Keratinocyte (primary cell): ENCODE measurements around the gene RTL1.

Source experiments
- EZH2 ChIP-seq: IDR thresholded peaks from one replicate; pipeline ENCODE4 v1.6.1; 2012; ENCODE audit warnings: inconsistent platforms, mild to moderate bottlenecking, low read length, moderate library complexity
- TF ChIP-seq, protein P1 (sequence below), 3 experiments: IDR thresholded peaks in 1 of 3; conservative IDR thresholded peaks in 1 of 3; optimal IDR thresholded peaks in 1 of 3; 2 replicates in 2 of 3; 3 replicates in 1 of 3; pipeline versions ENCODE3 to v1.5.1; 2011; ENCODE audit warnings: low read length in 3 of 3, mild to moderate bottlenecking in 3 of 3, moderate library complexity in 2 of 3, control low read depth in 1 of 3, inconsistent platforms in 1 of 3; ENCODE audit not compliant: insufficient read depth in 2 of 3; ENCODE audit errors: extremely low read depth in 1 of 3

DNA sequence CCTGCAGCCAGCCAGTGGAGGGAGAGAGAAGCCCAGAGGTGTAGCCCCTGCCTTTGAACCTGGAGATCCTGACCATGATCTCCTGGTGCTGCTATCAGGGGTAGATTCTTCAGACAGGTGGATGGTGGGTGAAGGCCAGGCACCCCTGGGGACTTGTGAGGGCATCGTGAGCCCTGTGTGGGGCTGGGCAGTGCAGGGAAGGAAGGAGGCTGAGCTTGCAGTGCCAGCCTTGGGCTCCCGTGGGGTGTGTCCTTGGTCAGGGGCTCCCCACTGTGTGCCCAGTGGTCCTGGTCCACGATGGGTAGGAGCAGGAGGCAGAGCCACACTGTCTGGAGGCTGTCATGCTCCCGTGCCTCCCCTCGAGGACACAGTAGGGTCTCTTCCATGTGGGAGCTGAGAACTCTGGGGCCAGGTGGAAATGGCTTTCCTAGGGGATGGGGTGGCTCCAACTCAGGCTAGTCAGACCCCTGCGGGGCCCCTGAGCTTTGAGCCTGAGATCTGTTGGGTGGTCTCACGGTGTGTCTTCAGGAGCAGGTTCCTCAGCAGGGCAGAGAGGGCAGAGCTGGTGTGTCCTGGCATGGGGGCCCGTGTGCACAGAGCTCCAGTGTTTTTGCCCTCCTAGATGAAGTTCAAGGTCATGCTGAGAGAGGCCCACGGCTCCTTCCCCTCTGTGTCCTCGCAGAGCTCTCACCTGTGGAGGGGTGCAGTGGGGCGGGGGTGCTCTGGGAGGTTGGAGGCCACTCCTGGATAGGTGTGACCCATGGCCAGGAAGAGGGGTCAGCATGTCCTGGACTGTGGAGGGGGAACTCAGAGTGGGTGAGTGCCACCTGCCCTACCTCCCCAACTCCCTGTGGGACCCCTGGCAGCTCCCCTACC is 25.0 kb downstream of the RTL1 start:
- TF ChIP-seq, protein P1, sequence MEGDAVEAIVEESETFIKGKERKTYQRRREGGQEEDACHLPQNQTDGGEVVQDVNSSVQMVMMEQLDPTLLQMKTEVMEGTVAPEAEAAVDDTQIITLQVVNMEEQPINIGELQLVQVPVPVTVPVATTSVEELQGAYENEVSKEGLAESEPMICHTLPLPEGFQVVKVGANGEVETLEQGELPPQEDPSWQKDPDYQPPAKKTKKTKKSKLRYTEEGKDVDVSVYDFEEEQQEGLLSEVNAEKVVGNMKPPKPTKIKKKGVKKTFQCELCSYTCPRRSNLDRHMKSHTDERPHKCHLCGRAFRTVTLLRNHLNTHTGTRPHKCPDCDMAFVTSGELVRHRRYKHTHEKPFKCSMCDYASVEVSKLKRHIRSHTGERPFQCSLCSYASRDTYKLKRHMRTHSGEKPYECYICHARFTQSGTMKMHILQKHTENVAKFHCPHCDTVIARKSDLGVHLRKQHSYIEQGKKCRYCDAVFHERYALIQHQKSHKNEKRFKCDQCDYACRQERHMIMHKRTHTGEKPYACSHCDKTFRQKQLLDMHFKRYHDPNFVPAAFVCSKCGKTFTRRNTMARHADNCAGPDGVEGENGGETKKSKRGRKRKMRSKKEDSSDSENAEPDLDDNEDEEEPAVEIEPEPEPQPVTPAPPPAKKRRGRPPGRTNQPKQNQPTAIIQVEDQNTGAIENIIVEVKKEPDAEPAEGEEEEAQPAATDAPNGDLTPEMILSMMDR (optimal IDR thresholded peaks at IDR 0.05 in 1 of 3, IDR thresholded peaks at IDR 0.05 in 1 of 3, conservative IDR thresholded peaks at IDR 0.05 in 1 of 3; ENCODE audit: extremely low read depth in 1 of 3, insufficient read depth in 2 of 3, low read length in 3 of 3): no peak
- no peak for TF ChIP-seq EZH2
